Hepatocyte (in vitro differentiated cells): Measurements from ENCODE around the gene P2RY8. TPM values are rescaled to one million over a fixed set of nuclear protein-coding genes. Genes with fewer than 3 reads are reported as not detected.

Experiments
- DNase-seq: peaks from one replicate; pipeline ENCODE4 v3.0.0-alpha.2; 2016; ENCODE audit warnings: low spot score
- H2AFZ ChIP-seq: fragments of 200-600 bp; sonication (generic); 2 replicates; pipeline ENCODE4 v1.6.0; 2016; ENCODE audit warnings: antibody characterized with exemption, mild to moderate bottlenecking
- H3K27ac ChIP-seq: fragments of 200-600 bp; sonication (generic); 2 replicates; pipeline ENCODE4 v1.5.1; 2016; ENCODE audit warnings: mild to moderate bottlenecking
- H3K27me3 ChIP-seq: fragments of 200-600 bp; sonication (generic); 2 replicates; pipeline ENCODE4 v1.6.1; 2016
- H3K36me3 ChIP-seq: fragments of 200-600 bp; sonication (generic); replicated peaks from 2 replicates; pipeline ENCODE4 v1.5.1; 2016; ENCODE audit warnings: low read depth; ENCODE audit not compliant: insufficient read depth
- H3K4me1 ChIP-seq: fragments of 200-600 bp; sonication (generic); 2 replicates; pipeline ENCODE4 v1.5.1; 2016; ENCODE audit warnings: mild to moderate bottlenecking, moderate library complexity; ENCODE audit not compliant: insufficient read depth
- H3K4me2 ChIP-seq: fragments of 200-600 bp; sonication (generic); 2 replicates; pipeline ENCODE4 v1.6.0; 2016
- H3K4me3 ChIP-seq: fragments of 200-600 bp; sonication (generic); 2 replicates; pipeline ENCODE4 v1.5.1; 2016; ENCODE audit warnings: mild to moderate bottlenecking
- H3K79me2 ChIP-seq: fragments of 200-600 bp; sonication (generic); 2 replicates; pipeline ENCODE4 v1.6.0; 2017; ENCODE audit warnings: mild to moderate bottlenecking
- H3K9me2 ChIP-seq: fragments of 200-600 bp; sonication (generic); replicated peaks from 2 replicates; pipeline ENCODE4 v1.6.0; 2017; ENCODE audit warnings: mild to moderate bottlenecking; ENCODE audit not compliant: insufficient read depth
- H3K9me3 ChIP-seq: fragments of 200-600 bp; sonication (generic); 2 replicates; pipeline ENCODE4 v1.5.1; 2016; ENCODE audit warnings: low read depth, mild to moderate bottlenecking
- H4K20me1 ChIP-seq: fragments of 200-600 bp; sonication (generic); 2 replicates; pipeline ENCODE4 v1.6.0; 2016; ENCODE audit warnings: mild to moderate bottlenecking; ENCODE audit not compliant: insufficient read depth, poor library complexity, severe bottlenecking
- EZH2 ChIP-seq: fragments of 200-600 bp; sonication (generic); IDR thresholded peaks from 2 replicates; pipeline ENCODE4 v1.6.1; 2016; ENCODE audit warnings: antibody characterized with exemption, mild to moderate bottlenecking, borderline replicate concordance
- EZH2phosphoT487 ChIP-seq: fragments of 200-600 bp; sonication (generic); IDR thresholded peaks from one replicate; pipeline ENCODE4 v1.6.1; 2018; ENCODE audit warnings: antibody characterized with exemption, mild to moderate bottlenecking, low read depth, moderate library complexity; ENCODE audit not compliant: unreplicated experiment, severe bottlenecking
- WGBS: methylation state at CpG from one replicate; pipeline ENCODE4 v1.1.6; 2016; ENCODE audit warnings: low lambda C conversion rate; ENCODE audit errors: missing lambda C conversion rate; 5-methylcytosine and 5-hydroxymethylcytosine counted together
- polyA plus RNA-seq: library from polyadenylated mRNA; unstranded; fragments of >200 nt; fragmentation: Nextera tagmentation; extraction: Ambion mirVana; gene quantifications from 2 replicates; pipeline ENCODE4 v1.2.1, GENCODE V29; 2016
- total RNA-seq: library from RNA; depleted of rRNA; stranded (reverse); fragments of >200 nt; gene quantifications from 2 replicates; pipeline ENCODE4 v1.2.3, GENCODE V29; 2014
- TF ChIP-seq, protein P1 (sequence below): fragments of 200-600 bp; sonication (generic); IDR thresholded peaks from 2 replicates; pipeline ENCODE4 v1.5.1; 2016; ENCODE audit warnings: antibody characterized with exemption, mild to moderate bottlenecking; ENCODE audit not compliant: poor library complexity

P2RY8 gene
- total and polyA plus RNA-seq, 2 experiments from 2014 or later, result 0.07 to 0.54 TPM

DNA sequence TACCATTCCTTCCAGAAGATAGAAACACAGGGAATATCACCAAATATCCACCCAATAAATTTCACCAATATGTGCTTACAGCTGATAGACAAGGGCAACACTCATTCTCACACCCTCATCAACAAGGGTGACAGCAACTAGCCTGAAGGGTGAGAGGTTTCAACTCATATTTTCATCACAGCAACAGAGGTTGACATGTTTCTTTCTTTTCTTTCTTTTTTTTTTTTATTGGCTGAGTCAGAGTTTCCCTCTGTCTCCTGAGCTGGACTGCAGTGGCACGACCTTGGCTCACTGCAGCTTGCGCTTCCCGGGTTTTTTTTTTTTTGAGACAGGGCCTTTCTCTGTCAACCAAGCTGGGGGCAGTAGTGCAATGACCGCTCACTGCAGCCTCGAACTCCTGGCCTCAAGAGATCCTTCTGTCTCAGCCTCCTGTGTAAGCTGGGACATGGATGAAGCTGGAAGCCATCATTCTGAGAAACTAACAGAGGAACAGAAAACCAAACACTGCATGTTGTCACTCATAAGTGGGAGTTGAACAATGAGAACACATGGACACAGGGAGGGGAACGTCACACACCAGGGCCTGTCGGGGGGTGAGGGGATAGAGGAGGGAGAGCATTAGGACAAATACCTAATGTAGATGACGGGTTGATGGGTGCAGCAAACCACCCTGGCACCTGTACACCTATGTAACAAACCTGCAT is 56.8 kb downstream of the P2RY8 start:
- Histone ChIP-seq H3K9me2 (no peaks in the 10 kb centered on the region), H3K36me3 (no peaks in the 10 kb centered on the region), H4K20me1 (no peaks in the 10 kb centered on the region), H2AFZ (no peak overlapping the region), H3K4me1 (no peaks in the 10 kb centered on the region), H3K27me3 (no peaks in the 10 kb centered on the region), H3K27ac (no peak overlapping the region), H3K4me2 (no peak overlapping the region), H3K9me3 (no peaks in the 10 kb centered on the region), H3K79me2 (no peaks in the 10 kb centered on the region), H3K4me3 (no peak overlapping the region)
- 83% methylated on average over 8 of the region's 8 CpGs for WGBS
- no peak for DNase-seq
- TF ChIP-seq, protein P1, sequence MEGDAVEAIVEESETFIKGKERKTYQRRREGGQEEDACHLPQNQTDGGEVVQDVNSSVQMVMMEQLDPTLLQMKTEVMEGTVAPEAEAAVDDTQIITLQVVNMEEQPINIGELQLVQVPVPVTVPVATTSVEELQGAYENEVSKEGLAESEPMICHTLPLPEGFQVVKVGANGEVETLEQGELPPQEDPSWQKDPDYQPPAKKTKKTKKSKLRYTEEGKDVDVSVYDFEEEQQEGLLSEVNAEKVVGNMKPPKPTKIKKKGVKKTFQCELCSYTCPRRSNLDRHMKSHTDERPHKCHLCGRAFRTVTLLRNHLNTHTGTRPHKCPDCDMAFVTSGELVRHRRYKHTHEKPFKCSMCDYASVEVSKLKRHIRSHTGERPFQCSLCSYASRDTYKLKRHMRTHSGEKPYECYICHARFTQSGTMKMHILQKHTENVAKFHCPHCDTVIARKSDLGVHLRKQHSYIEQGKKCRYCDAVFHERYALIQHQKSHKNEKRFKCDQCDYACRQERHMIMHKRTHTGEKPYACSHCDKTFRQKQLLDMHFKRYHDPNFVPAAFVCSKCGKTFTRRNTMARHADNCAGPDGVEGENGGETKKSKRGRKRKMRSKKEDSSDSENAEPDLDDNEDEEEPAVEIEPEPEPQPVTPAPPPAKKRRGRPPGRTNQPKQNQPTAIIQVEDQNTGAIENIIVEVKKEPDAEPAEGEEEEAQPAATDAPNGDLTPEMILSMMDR, result no peak
- no peak for TF ChIP-seq EZH2phosphoT487

DNA sequence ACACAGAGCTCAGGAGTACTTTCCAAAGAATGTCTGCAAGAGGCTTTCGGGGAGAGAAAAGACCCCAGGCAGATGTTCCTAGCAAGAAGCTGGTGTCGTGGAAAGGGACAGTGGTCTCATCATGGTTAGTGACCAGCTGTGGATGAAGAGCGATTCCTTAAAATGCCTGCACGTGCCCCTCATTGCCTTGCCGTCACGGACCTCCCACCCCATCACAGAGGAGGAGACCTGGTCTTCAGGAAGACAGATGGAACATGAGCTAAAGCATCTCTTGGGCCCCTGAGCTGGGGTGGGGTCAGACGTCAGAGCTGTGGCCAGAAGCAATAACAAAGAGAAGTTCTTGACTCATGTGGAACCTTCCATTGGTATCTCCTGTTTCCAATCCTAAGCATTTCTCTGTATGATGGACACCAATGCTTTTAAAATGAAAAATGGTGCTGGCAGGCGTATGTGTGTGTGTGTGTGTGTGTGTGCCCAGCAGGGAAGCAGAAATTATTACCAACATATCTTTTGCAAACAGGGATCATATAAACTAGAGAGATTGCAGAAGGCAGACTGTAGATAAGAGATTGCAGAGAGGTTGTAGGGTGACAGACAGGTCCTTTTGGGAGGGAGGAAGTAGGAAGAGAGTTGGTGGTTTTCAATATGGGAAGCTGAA is 59.1 kb downstream of the P2RY8 start:
- Histone ChIP-seq H2AFZ (no peak overlapping the region), H4K20me1 (no peaks in the 10 kb centered on the region), H3K9me2 (no peaks in the 10 kb centered on the region), H3K27me3 (no peaks in the 10 kb centered on the region), H3K9me3 (no peaks in the 10 kb centered on the region), H3K4me1 (no peaks in the 10 kb centered on the region), H3K4me2 (no peak overlapping the region), H3K36me3 (no peaks in the 10 kb centered on the region), H3K4me3 (no peak overlapping the region), H3K27ac (no peak overlapping the region), H3K79me2 (no peaks in the 10 kb centered on the region)
- 79% methylated on average over 8 of the region's 8 CpGs for WGBS
- no peak for DNase-seq
- TF ChIP-seq EZH2phosphoT487, result no peak
- no peak for TF ChIP-seq EZH2
- TF ChIP-seq, protein P1, result no peak

DNA sequence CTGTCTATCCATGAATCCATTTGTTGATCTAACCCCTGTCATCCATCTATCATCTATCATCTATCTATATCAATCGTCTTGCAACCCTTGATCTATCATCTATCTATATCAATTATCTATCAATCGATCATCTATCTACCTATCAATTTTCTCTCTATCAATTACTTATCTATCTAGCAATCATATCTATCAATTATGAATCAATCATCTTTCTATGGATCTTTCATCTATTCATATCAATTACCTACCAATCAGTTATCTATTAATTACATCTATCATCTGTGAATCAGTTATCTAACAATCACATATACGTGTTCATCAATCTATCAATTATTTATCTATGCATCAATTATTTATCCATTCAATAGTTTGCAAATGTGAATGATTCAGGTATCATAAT is 59.8 kb downstream of the P2RY8 start:
- no peak overlapping the region for H3K4me2 ChIP-seq

More for the DNA sequence above, 59.8 kb downstream of the P2RY8 start:
- Histone ChIP-seq H4K20me1 (no peaks in the 10 kb centered on the region), H2AFZ (no peak overlapping the region), H3K4me3 (no peak overlapping the region), H3K9me2 (no peaks in the 10 kb centered on the region), H3K27me3 (no peaks in the 10 kb centered on the region), H3K27ac (no peak overlapping the region), H3K9me3 (no peaks in the 10 kb centered on the region), H3K36me3 (no peaks in the 10 kb centered on the region), H3K4me1 (no peaks in the 10 kb centered on the region), H3K79me2 (no peaks in the 10 kb centered on the region)
- WGBS, result 68% methylated on average over 3 of the region's 3 CpGs
- TF ChIP-seq, protein P1, result no peak
- TF ChIP-seq EZH2phosphoT487 (no peak), EZH2 (no peak)
- no peak for DNase-seq
